ENCODE results near the gene CGB2.

DNA sequence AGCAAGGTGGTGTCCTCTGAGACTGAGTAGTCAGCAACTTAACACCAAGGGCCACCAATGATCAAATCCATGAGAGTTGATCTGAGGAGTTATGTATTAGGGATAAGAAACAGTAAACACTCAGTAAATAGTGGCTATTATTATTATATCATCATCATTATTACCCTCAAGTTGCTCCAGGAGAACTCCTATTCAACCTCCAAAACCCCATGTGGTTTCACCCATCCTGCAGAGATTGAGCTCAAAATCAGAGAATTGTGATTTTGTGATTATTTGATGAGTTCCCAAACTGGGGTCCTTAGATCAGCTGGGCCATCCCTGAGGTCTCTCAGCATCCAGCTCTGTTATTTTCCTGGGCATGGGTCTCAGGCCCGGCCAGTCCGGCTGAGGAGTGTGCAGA is 29.3 kb downstream of the CGB2 start:
- TF ChIP-seq, protein P1, sequence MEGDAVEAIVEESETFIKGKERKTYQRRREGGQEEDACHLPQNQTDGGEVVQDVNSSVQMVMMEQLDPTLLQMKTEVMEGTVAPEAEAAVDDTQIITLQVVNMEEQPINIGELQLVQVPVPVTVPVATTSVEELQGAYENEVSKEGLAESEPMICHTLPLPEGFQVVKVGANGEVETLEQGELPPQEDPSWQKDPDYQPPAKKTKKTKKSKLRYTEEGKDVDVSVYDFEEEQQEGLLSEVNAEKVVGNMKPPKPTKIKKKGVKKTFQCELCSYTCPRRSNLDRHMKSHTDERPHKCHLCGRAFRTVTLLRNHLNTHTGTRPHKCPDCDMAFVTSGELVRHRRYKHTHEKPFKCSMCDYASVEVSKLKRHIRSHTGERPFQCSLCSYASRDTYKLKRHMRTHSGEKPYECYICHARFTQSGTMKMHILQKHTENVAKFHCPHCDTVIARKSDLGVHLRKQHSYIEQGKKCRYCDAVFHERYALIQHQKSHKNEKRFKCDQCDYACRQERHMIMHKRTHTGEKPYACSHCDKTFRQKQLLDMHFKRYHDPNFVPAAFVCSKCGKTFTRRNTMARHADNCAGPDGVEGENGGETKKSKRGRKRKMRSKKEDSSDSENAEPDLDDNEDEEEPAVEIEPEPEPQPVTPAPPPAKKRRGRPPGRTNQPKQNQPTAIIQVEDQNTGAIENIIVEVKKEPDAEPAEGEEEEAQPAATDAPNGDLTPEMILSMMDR (IDR thresholded peaks at IDR 0.05): no peak
- TF ChIP-seq POLR2A (IDR thresholded peaks at IDR 0.05): no peak
